ENCODE data around the gene PKP1. TPM values are rescaled to one million over a fixed set of nuclear protein-coding genes. Genes with fewer than 3 reads are reported as not detected.

PKP1 gene
- total RNA-seq, 3 donors from 2014 or later: 0.96 to 22.5 (median 12.1) TPM

- Histone ChIP-seq H3K36me3 (no peaks in the 10 kb centered on the region), H3K4me3 (no peak overlapping the region), H3K9me3 (no peaks in the 10 kb centered on the region), H3K27me3 (no peaks in the 10 kb centered on the region), H3K27ac (no peak overlapping the region), H3K4me1 (peaks cover 0 to 5% of the 10 kb centered on the region in 2 donors)
- intact Hi-C loops (cut with DNase I; ENCODE audit: low total_unique reads): no loop called here
- DNase-seq (ENCODE audit: low spot score in 2 of 2): no peak
- TF ChIP-seq POLR2AphosphoS5 (IDR thresholded peaks at IDR 0.05): no peak
- TF ChIP-seq CTCF (IDR thresholded peaks at IDR 0.05): no peak
- no peak for TF ChIP-seq POLR2A (IDR thresholded peaks at IDR 0.05)
These were observed 33.2 kb downstream of the PKP1 start for GRCh38 chr1:201316556-201316955.

GRCh38 chr1:201317551-201317950 lies 34.2 kb downstream of the PKP1 start:
- no peak overlapping the region for H3K4me3 ChIP-seq
- H3K27ac ChIP-seq: no peak overlapping the region
- no peaks in the 10 kb centered on the region for H3K4me1 ChIP-seq
- no peaks in the 10 kb centered on the region for H3K36me3 ChIP-seq
- intact Hi-C loops (cut with DNase I; ENCODE audit: low total_unique reads): no loop called here
- no peak for DNase-seq (ENCODE audit: low spot score in 2 of 2)
- no peaks in the 10 kb centered on the region for H3K27me3 ChIP-seq
- no peak for TF ChIP-seq POLR2AphosphoS5 (IDR thresholded peaks at IDR 0.05)
- no peak for TF ChIP-seq POLR2A (IDR thresholded peaks at IDR 0.05)
- TF ChIP-seq CTCF (IDR thresholded peaks at IDR 0.05): no peak
- H3K9me3 ChIP-seq: no peaks in the 10 kb centered on the region

GRCh38 chr1:201318504-201319340 lies 35.4 kb downstream of the PKP1 start:
- no peak for DNase-seq (ENCODE audit: low spot score in 2 of 2)
- intact Hi-C loops (cut with DNase I; ENCODE audit: low total_unique reads): no loop called here
- Histone ChIP-seq H3K4me3 (no peak overlapping the region), H3K36me3 (no peaks in the 10 kb centered on the region), H3K9me3 (no peaks in the 10 kb centered on the region), H3K27me3 (no peaks in the 10 kb centered on the region), H3K27ac (no peak overlapping the region), H3K4me1 (no peaks in the 10 kb centered on the region)
- TF ChIP-seq POLR2A (IDR thresholded peaks at IDR 0.05) (no peak), POLR2AphosphoS5 (IDR thresholded peaks at IDR 0.05) (no peak), CTCF (IDR thresholded peaks at IDR 0.05) (no peak)

GRCh38 chr1:201319631-201320030 lies 36.3 kb downstream of the PKP1 start:
- no peaks in the 10 kb centered on the region for H3K27me3 ChIP-seq
- H3K4me1 ChIP-seq: no peaks in the 10 kb centered on the region
- DNase-seq (ENCODE audit: low spot score in 2 of 2): no peak
- intact Hi-C loops (cut with DNase I; ENCODE audit: low total_unique reads): no loop called here
- TF ChIP-seq CTCF (IDR thresholded peaks at IDR 0.05) (no peak), POLR2A (IDR thresholded peaks at IDR 0.05) (no peak), POLR2AphosphoS5 (IDR thresholded peaks at IDR 0.05) (no peak)
- no peaks in the 10 kb centered on the region for H3K9me3 ChIP-seq
- H3K36me3 ChIP-seq: no peaks in the 10 kb centered on the region
- no peak overlapping the region for H3K4me3 ChIP-seq
- H3K27ac ChIP-seq: no peak overlapping the region

GRCh38 chr1:201320168-201320788 lies 37.0 kb downstream of the PKP1 start:
- TF ChIP-seq POLR2AphosphoS5 (IDR thresholded peaks at IDR 0.05): no peak
- no peak for TF ChIP-seq CTCF (IDR thresholded peaks at IDR 0.05)
- H3K27ac ChIP-seq: no peak overlapping the region
- H3K9me3 ChIP-seq: no peaks in the 10 kb centered on the region
- DNase-seq (ENCODE audit: low spot score in 2 of 2): no peak
- intact Hi-C loops (cut with DNase I; ENCODE audit: low total_unique reads): no loop called here
- H3K4me3 ChIP-seq: no peak overlapping the region
- no peaks in the 10 kb centered on the region for H3K4me1 ChIP-seq
- no peaks in the 10 kb centered on the region for H3K27me3 ChIP-seq
- H3K36me3 ChIP-seq: no peaks in the 10 kb centered on the region
